Activated naive CD4-positive, alpha-beta T cell treated with anti-CD3 and anti-CD28 coated beads, Interleukin-2, amount 50 U/mL, for 24 hours (primary cell): ENCODE measurements around the gene RAPGEFL1.
"Not testable (repeated sequence)": the region's sequence is repeated elsewhere in the genome, so short reads cannot be mapped to it uniquely, and the experiment has no call there.

Experiments
- H3K27ac Mint-ChIP-seq: one replicate; pipeline ENCODE4 v1.8.0; 2021; ENCODE audit warnings: mild to moderate bottlenecking, mixed read lengths
- H3K27me3 Mint-ChIP-seq: one replicate; pipeline ENCODE4 v1.8.0; 2021; ENCODE audit warnings: mixed read lengths
- H3K36me3 Mint-ChIP-seq: one replicate; pipeline ENCODE4 v1.8.0; 2021; ENCODE audit warnings: mixed read lengths
- H3K4me1 Mint-ChIP-seq: one replicate; pipeline ENCODE4 v1.8.0; 2021; ENCODE audit warnings: mixed read lengths
- H3K4me3 Mint-ChIP-seq: one replicate; pipeline ENCODE4 v1.8.0; 2021; ENCODE audit warnings: mild to moderate bottlenecking, mixed read lengths
- H3K9me3 Mint-ChIP-seq: one replicate; pipeline ENCODE4 v1.8.0; 2021; ENCODE audit warnings: mixed read lengths

The RAPGEFL1 gene, protein sequence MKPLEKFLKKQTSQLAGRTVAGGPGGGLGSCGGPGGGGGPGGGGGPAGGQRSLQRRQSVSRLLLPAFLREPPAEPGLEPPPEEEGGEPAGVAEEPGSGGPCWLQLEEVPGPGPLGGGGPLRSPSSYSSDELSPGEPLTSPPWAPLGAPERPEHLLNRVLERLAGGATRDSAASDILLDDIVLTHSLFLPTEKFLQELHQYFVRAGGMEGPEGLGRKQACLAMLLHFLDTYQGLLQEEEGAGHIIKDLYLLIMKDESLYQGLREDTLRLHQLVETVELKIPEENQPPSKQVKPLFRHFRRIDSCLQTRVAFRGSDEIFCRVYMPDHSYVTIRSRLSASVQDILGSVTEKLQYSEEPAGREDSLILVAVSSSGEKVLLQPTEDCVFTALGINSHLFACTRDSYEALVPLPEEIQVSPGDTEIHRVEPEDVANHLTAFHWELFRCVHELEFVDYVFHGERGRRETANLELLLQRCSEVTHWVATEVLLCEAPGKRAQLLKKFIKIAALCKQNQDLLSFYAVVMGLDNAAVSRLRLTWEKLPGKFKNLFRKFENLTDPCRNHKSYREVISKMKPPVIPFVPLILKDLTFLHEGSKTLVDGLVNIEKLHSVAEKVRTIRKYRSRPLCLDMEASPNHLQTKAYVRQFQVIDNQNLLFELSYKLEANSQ

DNA sequence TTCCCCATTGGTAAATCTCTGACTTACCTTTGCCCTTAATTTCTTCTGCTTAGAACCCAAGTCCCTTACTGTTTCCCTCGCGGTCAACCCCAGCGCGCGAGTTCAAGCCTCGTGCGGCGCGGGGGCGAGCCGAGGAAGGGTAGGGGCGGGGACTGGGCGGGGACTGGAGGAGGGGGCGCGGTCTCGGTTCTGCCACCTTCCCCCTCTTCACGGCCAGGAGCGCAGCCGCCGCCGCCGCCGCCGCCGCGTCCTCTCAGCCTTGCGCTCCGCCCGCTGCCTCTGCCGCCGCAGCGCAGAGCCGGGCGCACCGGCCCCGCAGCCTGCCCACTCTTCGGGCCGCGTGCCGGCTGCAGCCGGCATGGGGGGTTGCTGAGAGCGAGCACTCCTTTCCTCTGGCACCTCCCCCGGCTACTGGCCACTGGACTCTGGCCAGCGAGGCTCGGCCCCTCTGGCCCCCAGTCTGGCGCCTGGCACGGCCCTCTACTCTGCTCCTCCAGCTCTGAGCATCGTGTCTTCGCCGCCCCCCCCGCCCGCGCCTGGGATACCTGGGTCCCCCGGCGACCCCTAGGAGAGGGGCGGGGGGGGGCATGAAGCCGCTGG, at the start of gene RAPGEFL1:
RAPGEFL1 (plus strand) TSS at position 196 of the 600 bp plus-strand sequence; CDS start at position 588, 392 bp downstream.
- Mint-ChIP-seq H3K27me3 (no peaks in the 10 kb centered on the region), H3K9me3 (no peaks in the 10 kb centered on the region), H3K4me3 (peak within 1 kb of the TSS; percentile 76), H3K27ac (peak within 1 kb of the TSS; percentile 41), H3K4me1 (peaks cover 13% of the 10 kb centered on the region), H3K36me3 (peaks cover 2% of the 10 kb centered on the region)

DNA sequence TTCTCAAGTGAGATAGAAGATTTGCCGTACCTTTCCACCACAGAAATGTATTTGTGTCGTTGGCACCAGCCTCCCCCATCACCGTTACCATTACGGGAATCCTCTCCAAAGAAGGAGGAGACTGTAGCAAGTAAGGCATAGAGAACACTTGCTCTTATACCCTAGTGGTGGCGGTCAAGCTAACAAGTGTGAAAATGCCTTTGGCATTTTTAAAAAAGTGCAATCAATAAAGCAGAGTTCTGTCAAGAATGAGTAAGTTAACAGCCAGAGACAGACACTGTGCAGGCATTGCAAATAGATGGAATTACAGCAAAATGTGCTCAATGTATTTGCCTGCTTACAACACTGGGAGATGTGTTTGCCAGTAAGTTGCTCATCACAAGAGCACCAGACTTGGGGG, 47.8 kb upstream of the RAPGEFL1 start:
- Mint-ChIP-seq H3K27ac (no peak overlapping the region), H3K9me3 (no peaks in the 10 kb centered on the region), H3K4me3 (no peak overlapping the region)

DNA sequence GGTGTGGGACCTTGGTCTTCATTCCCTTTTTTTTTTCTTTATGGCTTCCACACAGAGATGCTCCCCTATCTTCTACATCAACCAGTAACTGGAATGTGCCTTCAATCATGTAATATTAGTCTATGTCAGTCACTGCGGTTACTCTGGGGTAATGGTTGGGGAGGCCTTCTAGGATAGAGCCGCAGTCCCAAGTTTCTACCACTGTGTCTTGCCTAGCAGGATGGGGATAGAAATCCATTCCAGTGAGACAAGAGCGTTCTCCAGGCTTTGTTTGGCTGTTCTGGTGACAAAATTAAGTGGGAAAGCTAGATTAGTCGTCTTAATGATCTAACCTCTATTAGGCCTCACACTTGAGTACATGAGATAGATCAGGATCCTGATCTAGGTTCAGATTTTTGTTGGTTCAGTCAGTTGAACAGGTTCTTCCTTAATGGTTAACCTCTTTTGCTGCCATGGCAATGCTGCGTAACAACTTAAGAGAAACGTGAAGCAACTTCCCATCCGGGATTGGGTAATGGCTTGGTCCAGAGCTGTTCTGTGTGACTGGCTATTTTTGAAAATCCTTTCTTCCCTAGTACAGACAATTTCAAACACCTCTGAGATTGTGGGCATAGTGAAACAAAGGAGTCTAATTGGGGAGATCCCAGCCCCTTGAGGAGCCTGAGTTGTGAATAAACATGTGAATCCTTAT, 46.8 kb upstream of the RAPGEFL1 start:
- Mint-ChIP-seq H3K27ac (peak overlapping the region; percentile 43), H3K27me3 (no peaks in the 10 kb centered on the region), H3K4me1 (peaks cover 20% of the 10 kb centered on the region), H3K9me3 (no peaks in the 10 kb centered on the region), H3K36me3 (peaks cover 16% of the 10 kb centered on the region), H3K4me3 (no peak overlapping the region)

More for the DNA sequence above, 47.8 kb upstream of the RAPGEFL1 start:
- H3K36me3 Mint-ChIP-seq: peaks cover 13% of the 10 kb centered on the region
- no peaks in the 10 kb centered on the region for H3K27me3 Mint-ChIP-seq
- H3K4me1 Mint-ChIP-seq: peaks cover 23% of the 10 kb centered on the region

DNA sequence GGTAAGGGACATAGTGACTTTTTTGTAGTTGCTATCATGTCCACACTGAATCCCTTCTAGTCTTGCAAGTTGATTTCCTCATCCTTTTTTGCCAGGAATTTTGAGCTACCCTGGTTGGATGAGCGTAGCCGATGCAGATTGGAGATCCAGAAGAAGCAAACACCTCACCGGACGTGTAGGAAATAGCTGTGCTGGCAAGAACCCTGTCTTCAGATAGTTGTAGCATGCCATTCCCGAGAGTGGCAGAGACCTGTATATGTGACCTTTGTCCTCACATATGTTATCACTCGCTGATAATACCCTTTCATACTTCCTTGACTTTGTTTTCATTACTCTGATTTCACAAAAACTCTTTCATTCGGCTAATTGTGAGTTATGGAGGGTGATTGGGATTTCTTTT, 43.1 kb upstream of the RAPGEFL1 start:
- Mint-ChIP-seq H3K27me3 (no peaks in the 10 kb centered on the region), H3K4me3 (no peak overlapping the region), H3K36me3 (peaks cover 11% of the 10 kb centered on the region), H3K27ac (peak overlapping the region; percentile 6), H3K4me1 (peaks cover 26% of the 10 kb centered on the region), H3K9me3 (no peaks in the 10 kb centered on the region)

DNA sequence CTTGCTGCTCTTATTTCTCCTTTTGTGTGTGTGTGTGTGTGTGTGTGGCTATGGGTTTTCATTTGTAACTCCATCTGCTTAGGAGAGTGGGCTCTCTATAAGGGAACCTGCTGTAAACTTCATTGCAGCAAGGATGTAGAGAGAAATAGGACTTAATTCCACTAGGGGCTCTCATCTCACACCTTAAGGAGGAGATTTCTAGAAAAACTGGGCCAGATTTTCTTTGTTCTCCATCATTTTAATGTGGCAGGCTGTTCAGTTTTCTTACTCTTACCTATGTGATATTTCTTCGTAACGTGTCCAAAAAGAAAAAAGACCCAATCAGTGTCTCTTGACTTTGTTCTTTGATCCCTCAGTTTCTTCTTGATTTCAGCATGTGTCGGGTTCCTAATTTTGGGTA, 41.5 kb upstream of the RAPGEFL1 start:
- Mint-ChIP-seq H3K27me3 (no peaks in the 10 kb centered on the region), H3K9me3 (no peaks in the 10 kb centered on the region), H3K4me3 (no peak overlapping the region), H3K36me3 (peaks cover 10% of the 10 kb centered on the region), H3K27ac (peak overlapping the region; percentile 81), H3K4me1 (peaks cover 27% of the 10 kb centered on the region)

DNA sequence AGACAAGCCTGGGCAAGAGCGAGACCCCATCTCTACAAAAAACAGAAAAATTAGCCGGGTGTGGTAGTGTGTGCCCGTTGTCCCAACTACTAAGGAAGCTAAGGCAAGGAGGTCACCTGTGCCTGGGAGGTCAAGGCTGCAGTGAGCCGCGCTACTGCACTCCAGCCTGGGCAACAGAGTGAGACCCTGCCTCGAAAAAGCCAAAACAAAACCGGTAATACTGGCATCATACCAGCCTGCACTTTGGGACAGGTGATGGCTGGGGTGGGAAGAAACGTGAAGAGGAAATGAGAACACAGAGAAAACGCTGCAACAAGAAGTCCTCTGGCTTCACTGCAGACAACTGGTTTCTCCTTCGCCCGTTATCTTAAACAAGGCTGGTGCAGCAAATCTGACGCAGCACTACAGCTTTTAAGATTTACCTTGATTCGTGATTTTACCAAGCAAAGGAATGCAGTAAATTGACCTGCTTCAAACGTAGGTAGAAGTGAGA, 37.7 kb upstream of the RAPGEFL1 start:
- Mint-ChIP-seq H3K27me3 (no peaks in the 10 kb centered on the region), H3K9me3 (no peaks in the 10 kb centered on the region), H3K4me3 (peak overlapping the region; percentile 89), H3K36me3 (peaks cover 7% of the 10 kb centered on the region), H3K4me1 (peaks cover 38% of the 10 kb centered on the region), H3K27ac (peak overlapping the region; percentile 97)

DNA sequence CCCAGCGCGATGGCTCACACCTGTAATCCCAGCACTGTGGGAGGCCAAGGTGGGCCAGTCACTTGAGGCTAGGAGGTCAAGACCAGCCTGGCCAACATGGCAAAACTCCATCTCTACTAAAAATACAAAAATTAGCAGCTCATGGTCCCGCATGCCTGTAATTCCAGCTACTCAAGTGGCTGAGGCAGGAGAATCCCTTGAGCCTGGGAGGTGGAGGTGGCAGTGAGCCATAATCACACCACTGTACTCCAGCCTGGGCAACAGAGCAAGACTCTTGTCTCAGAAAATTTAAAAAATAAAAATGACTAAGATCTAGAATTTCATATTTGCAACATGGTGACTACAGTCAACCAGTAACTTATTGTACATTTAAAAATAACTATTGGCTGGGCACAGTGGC, 34.1 kb upstream of the RAPGEFL1 start:
- not testable (repeated sequence) for H3K4me3 Mint-ChIP-seq, H3K27me3 Mint-ChIP-seq, H3K27ac Mint-ChIP-seq, H3K9me3 Mint-ChIP-seq
- Mint-ChIP-seq H3K4me1 (peaks cover 45% of the 10 kb centered on the region), H3K36me3 (peaks cover 11% of the 10 kb centered on the region)

DNA sequence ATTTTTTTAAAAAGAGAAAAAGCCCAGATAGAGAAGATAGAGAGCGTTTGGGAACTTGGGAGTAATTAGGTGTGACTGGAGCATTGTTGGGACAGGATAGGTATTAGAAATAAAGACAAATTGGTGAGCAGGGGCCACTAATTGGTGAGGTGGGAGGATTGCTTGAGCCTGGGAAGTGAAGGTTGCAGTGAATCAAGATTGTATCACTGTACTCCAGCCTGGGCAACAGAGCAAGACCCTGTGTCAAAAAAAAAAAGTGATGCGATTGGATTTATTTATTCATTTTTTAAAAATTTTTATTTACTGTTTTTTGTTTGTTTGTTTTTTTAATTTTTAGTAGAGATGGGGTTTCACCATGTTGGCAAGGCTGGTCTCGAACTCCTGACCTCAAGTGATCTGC, 31.8 kb upstream of the RAPGEFL1 start:
- Mint-ChIP-seq H3K27ac (no peak overlapping the region), H3K4me3 (no peak overlapping the region), H3K4me1 (peaks cover 61% of the 10 kb centered on the region), H3K36me3 (peaks cover 20% of the 10 kb centered on the region), H3K9me3 (no peaks in the 10 kb centered on the region), H3K27me3 (no peaks in the 10 kb centered on the region)

DNA sequence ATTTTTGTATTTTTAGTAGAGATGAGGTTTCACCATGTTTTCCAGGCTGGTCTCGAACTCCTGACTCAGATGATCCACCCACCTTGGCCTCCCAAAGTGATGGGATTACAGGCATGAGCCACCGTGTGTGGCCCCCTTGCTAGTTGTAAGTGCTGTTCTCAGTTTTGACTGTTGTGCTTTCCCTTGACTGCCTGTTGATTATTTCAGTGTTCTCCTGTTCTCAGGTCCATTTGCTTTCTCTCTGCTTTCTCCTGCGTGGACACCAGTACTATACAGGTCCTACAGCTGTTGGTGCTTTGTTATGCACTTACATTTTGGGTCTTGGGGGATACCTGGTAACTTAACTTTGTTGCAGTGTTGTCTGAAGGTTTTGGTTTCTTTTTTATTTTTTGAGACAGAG, 28.7 kb upstream of the RAPGEFL1 start:
- H3K4me1 Mint-ChIP-seq: peaks cover 62% of the 10 kb centered on the region
- H3K27me3 Mint-ChIP-seq: no peaks in the 10 kb centered on the region
- H3K36me3 Mint-ChIP-seq: peaks cover 19% of the 10 kb centered on the region
- H3K9me3 Mint-ChIP-seq: no peaks in the 10 kb centered on the region
- H3K4me3 Mint-ChIP-seq: no peak overlapping the region
- H3K27ac Mint-ChIP-seq: peak overlapping the region; percentile 79

DNA sequence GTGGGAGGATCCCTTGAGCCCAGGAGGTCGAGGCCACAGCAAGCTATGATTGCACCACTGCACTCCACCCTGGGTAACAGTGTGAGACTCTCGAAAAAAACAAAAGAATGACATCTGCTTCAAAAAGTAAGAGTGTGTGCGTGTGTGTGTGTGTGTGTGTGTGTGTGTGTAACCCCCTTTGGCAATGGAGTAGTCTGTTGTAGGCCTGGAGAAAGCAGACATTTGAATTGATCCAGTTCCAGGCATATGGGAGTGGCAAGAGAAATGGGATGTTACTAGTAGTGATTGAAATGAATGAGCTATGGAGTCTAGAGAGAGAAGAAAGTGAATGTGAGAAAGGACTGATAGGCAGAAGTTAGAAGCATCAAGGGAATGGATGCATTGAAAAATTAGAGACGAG, 27.0 kb upstream of the RAPGEFL1 start:
- Mint-ChIP-seq H3K27ac (peak overlapping the region; percentile 81), H3K4me1 (peaks cover 74% of the 10 kb centered on the region)

DNA sequence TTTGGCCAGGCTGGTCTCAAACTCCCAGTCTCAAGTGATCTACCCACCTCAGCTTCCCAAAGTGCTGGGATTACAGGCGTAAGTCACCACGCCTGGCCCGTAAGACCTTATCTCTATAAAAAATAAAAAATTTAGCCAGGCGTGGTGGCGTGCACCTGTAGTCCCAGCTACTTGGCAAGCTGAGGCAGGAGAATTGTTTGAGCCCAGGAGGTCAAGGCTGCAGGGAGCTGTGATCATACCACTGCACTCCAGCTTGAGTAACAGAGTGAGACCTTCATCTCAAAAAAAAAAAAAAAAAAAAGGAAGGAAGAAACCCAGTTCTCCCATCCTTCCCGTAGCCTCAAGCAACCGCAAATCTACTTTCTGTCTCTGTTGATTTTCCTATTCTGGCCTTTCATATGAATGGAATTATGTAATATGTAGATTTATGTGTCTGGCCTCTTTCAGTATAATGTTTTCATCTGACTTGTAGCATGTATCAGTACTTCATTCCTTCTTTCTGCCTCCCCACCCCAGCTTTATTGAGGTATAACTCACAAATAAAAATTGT, 25.8 kb upstream of the RAPGEFL1 start:
- Mint-ChIP-seq H3K4me3 (no peak overlapping the region), H3K27ac (peak overlapping the region; percentile 63), H3K36me3 (peaks cover 24% of the 10 kb centered on the region), H3K27me3 (no peaks in the 10 kb centered on the region), H3K9me3 (no peaks in the 10 kb centered on the region), H3K4me1 (peaks cover 75% of the 10 kb centered on the region)

More for the DNA sequence above, 27.0 kb upstream of the RAPGEFL1 start:
- Mint-ChIP-seq H3K27me3 (no peaks in the 10 kb centered on the region), H3K4me3 (no peak overlapping the region), H3K36me3 (peaks cover 25% of the 10 kb centered on the region), H3K9me3 (no peaks in the 10 kb centered on the region)

DNA sequence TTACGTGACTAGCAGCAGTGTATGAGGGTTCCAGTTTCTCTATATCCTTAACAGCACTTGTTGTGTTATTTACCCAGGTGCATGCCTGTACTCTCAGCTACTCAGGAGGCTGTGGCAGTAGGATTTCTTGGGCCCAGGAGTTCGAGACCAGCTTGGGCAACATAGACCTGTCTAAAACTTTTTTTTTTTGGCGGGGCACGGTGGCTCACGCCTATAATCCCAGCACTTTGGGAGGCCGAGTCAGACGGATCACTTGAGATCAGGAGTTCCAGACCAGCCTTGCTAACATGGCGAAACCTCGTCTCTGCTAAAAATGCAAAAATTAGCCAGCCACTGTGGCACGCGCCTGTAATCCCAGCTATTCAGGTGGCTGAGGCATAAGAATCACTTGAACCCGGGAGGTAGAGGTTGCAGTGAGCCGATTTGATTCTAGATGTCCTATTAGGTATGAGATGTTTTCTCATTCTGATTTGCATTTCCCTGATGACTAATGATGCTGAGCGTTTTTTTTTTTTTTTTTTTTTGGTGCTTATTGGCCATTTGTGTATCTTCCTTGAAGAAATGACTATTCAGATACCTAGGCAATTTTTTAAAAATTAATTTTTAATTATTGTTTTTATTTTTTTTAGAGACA, 23.6 kb upstream of the RAPGEFL1 start:
- Mint-ChIP-seq H3K27me3 (no peaks in the 10 kb centered on the region), H3K4me3 (peak overlapping the region; percentile 57), H3K9me3 (no peaks in the 10 kb centered on the region), H3K4me1 (peaks cover 67% of the 10 kb centered on the region), H3K36me3 (peaks cover 20% of the 10 kb centered on the region), H3K27ac (peak overlapping the region; percentile 95)

DNA sequence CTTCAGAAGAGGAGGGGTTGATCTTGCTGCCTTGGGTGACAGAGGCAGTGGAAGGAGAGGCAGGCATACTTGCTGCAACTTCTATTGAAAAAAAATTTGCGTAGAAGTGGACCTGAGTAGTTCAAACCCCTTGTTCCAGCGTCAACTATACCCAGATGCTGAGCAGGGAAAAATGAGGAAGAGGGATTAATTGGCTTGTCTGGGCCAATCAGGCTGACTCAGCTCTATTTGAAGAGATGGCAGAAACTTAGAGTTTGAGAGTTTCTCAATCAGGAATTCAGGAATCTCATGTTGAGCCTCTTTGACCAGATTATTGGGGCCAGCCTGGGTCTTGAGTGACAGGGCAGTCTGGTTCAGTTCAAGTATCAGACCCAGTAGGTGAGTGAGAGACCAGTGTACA, 19.3 kb upstream of the RAPGEFL1 start:
- H3K27ac Mint-ChIP-seq: peak overlapping the region; percentile 95
- no peaks in the 10 kb centered on the region for H3K27me3 Mint-ChIP-seq
- peaks cover 43% of the 10 kb centered on the region for H3K4me1 Mint-ChIP-seq
- peaks cover 14% of the 10 kb centered on the region for H3K36me3 Mint-ChIP-seq
- no peak overlapping the region for H3K4me3 Mint-ChIP-seq
- no peaks in the 10 kb centered on the region for H3K9me3 Mint-ChIP-seq

DNA sequence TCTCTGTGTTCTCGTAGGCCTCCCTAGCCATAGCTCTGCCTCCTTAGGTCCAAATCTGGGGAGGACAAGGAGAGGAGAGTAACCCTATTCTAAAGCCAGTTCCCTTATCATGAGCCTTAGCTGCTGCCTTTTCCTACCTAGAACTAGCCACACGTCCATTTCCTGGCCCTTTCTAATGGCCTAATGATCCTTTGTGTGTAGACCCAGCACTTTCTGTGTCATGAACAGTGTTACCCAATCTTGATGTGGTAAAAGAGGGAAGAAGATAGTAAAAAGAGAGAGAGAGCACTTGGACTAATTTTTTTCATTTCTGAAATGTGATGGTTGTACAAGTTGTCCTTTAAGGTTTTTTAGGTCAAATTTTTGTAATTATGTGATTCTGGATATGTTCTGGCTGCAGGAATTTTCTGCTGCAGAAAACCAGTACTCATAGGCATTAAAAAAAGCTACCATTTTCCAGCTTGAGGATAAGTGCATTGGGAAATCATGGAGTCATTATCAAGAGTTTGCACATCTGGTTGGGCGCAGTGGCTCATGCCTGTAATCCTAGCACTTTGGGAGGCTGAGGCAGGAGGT, 18.7 kb upstream of the RAPGEFL1 start:
- Mint-ChIP-seq H3K27ac (peak overlapping the region; percentile 95), H3K27me3 (no peaks in the 10 kb centered on the region)

More for the DNA sequence above, 18.7 kb upstream of the RAPGEFL1 start:
- no peak overlapping the region for H3K4me3 Mint-ChIP-seq
- no peaks in the 10 kb centered on the region for H3K9me3 Mint-ChIP-seq
- peaks cover 37% of the 10 kb centered on the region for H3K4me1 Mint-ChIP-seq
- H3K36me3 Mint-ChIP-seq: peaks cover 11% of the 10 kb centered on the region
